GM15510 (cell line): Measurements from ENCODE around the gene VIPR2.

Experiments
- POLR2A ChIP-seq: IDR thresholded peaks from 3 replicates; pipeline ENCODE4 v1.6.1; 2011; ENCODE audit warnings: borderline replicate concordance; ENCODE audit not compliant: insufficient read length; ENCODE audit errors: extremely low read depth

Gene VIPR2

DNA sequence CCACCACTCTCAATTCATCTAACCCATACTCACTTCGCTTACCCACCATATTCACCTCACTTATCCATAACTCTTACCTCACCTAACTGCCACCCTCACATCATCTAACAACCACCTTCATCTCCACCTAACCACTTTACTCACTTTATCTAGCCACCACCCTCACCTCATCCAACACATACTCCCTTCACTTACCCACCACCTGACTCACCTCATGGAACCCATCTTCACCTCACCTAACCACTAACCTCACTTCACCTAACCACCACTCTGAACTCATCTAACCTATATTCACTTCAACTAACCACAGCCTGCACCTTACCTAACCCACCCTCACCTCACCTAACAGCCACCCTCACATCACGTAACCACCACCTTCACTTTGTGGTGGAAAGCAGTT, 84.2 kb downstream of the VIPR2 start:
- TF ChIP-seq POLR2A = no peak

DNA sequence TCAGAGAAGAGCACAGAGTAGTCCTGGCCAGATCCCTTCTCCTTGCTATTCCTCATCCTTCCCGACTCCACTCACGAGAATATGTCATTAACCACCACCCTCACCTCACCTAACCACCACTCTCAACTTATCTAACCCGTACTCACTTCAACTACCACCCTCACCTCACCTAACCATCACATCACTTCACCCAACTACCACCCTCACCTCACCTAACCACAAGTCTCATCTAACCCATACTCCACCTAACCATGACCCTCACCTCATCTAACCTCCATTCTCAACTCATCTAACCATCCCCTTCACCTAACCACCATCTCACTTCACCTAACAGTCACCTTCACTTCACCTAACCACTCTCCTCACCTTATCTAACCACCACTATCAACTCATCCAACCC, 85.0 kb downstream of the VIPR2 start:
- no peak for TF ChIP-seq POLR2A

DNA sequence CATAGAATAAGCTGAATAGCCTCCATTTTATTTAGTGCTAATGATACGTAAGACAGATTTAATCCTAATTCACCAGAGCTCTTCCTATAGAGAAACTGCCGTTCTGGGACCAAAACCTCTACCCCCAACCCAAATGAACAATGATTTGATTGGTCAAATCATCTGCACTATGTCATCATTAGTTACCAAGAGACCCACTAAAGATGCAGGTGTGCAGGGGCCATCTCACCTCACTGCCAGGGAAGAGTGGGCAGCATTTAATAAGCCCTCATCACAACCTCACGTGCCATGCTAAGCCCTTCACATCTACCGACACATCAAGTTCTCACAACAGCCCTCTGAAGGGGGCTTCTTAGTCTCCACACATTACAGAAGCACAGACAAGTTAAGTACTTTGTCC, 87.0 kb downstream of the VIPR2 start:
- no peak for TF ChIP-seq POLR2A

DNA sequence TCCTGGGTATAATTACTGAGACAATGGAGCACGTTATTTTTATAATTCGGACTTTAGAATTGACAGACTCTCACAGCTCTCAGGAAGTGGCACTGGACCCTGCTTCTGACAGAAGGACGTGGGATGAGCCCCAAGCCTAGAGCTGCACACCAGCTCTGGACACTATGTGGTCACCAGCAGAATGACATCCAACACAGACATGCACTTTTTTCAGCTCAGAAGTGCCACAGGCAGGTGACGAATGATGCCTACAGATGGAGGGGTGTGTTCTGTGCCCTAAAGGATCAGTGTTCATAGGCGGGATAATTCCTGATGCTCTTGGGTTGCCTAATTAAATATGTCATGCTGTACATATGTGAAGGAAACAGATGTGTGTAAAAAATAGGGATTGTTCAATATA, 87.9 kb downstream of the VIPR2 start:
- TF ChIP-seq POLR2A = no peak

DNA sequence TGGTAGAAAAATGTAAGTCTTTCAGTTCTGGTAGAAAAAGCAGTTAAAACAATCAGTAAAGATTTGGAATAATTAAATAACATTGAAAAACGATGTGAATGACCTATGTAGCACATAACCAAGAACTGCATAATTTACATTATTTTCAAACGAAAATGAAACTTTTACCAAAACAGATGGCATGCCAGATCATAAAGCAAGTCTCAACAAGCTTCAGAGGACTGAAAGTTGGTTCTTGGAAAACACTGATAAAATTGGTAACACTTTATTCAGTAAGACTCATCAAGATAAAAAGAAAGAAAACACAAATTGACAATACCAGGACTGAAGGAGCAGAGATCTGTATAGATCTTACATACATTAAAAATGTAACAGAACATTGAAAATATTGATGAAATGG, 92.8 kb downstream of the VIPR2 start:
- TF ChIP-seq POLR2A = no peak

DNA sequence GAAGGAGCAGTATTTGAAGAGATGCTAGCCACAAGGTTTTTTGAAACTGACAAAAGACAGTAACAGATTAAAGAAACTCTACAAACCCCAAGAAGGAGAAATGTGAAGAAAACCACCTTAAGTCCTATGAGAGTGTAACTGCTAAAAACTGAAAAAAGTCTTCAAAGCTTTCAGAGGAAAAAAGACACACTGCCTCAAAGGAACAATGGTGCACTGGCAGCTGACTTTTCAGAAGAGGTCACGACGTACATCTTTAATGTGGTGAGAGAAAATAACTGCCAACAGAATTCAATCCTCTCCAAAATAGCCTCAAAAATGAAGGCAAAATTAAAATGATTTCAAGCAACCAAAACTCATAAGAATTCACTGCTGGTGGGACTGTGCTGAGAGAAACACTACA, 94.0 kb downstream of the VIPR2 start:
- TF ChIP-seq POLR2A = no peak

DNA sequence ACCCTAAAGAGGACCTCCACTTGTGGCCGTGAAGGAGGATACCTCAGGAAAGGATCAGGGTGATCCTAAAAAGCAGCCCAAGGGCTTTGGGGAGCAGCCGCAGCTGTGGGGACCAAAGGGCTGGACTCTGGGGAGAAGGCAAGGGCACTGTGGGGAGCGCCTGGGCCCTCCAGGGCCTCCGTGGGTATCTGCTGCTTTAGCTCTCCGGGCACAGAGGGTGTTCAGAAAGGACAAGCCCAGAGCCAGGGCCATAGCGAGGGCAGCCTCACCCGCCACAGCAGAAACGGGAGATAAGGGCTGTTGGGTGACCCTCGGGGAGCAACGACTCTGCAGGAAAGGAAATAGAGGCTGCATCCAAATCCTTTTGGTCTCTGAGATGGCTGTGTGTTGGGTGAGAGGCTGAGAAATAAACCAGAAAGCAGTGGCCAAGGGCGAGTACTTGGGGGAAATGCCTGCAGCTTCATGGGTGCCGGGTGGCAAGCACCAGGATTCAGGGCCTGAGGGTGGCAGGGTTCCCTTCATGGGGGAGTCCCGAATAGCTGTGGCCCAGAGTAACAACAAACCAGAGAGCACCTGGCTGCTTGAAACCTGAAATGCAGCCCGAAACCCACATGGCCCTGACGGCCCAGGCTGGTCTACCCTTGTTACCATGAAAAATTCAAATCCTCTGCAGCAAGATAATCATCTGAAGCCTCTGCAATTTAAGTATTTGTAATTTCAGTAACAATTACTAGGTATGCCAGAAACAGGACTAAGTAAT, 95.2 kb downstream of the VIPR2 start:
- no peak for TF ChIP-seq POLR2A

DNA sequence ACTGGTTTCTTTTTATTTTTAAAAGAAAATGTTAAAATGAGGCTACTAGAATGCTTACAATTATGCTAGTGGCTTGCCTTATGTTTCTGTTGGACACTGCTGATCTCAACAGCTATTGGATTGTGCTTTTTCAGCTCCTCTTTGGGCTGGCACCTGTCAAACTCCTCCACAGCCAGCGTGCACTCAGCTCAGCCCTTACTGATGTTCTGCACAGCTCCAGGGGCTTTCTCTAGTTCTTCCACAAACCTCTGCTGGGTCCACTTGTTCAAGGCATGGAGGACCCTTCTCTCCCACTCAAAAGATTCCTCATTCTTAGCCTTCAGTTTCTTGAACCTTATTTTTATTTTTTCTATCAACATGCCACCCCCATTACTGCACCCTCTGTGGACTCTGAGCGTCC, 96.0 kb downstream of the VIPR2 start:
- TF ChIP-seq POLR2A = no peak

DNA sequence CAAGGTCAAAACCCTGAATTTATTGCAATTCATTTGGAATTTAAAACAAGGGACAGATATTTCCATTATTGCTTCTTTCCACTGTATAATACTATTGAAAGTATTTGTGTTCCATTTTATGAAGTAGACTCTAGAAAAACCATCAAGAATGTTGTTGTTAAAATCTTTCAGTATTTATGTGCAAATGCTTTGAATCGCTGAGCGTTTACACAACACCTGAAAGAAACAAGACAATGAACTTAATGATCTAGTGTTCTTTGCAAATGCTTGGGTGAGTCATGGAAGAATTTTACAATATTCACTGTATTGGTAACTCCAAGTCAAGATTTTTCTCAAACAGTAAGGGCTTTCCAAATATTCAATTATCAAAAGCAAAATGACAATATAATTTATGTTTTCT, 97.1 kb downstream of the VIPR2 start:
- no peak for TF ChIP-seq POLR2A

DNA sequence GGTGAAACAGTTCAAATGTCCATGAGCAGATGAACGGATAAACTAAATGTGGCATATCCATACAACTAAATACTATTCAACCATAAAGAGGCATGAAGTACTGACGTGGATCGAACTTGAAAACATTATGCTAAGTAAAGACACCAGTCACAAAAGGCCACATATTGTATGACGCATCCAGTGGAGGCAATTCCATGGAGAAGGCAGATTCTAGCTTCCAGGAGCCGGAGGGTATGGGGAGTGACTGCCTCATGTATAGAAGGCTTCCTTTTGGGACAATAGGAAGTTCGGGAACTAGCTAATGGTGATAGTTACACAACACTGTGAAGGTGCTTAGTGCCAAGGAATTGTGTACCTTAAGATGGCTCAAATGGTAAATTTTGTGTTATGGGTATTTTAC, 98.4 kb downstream of the VIPR2 start:
- no peak for TF ChIP-seq POLR2A

DNA sequence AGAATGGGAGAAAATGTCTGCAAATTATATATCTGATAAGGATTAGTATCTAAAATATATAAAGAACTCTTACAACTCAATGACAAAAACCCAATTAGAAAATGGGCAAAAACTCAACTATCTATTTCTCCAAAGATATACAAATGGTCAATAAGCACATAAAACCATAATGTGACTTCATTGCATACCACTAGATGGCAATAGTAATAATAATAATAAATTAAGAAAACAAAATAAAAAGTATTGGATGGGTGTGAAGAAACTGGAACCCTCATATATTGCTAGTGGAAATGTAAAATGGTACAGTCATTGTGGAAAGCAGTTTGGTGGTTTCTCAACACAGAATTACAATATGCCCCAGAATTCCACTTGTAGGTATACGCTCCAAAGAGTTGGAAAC, 98.8 kb downstream of the VIPR2 start:
- no peak for TF ChIP-seq POLR2A

DNA sequence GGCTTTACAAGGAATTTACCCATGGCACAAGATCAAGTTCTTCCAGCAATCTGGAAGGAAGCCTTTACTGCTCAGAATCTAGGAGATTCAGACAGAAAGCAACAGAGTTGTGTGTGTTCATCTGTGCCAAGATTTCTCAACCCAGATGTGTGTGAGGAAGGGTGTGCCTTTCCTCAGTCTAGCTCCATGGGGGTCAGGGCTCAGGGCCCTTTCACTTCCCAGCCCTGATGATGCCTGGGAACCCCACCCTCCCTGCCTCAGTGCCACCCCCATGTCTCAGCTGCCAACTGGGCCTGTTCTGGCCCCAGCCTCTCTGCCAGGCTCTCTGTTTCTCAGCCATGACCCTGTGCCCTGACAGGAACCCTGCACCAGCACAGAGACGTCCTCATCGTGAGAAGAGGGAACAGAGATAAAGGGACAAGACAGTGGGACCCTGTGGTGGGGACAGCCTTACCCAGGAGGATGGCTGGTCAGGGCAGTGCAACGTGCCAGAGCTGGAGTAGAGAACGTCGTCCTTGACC, 102.0 kb downstream of the VIPR2 start:
- TF ChIP-seq POLR2A = no peak

DNA sequence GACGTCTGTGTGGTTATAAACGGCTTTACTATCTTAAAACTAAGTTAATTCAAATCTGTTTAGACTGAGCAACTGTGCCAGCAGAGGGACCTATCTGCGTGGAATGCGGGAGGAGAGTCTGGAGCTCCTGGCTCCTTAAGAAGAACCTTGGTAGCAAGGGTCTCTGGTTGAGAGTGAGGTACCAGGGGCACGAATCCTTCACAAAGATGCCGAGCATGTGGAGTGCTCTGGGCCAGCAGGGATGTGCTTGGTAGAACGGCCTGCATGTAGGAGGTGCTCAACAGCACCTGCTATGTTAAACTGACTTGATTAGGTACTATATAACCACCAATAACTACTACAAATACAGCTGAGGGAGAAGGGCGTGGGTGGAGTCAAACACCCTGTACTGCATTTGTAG, 102.6 kb downstream of the VIPR2 start:
- no peak for TF ChIP-seq POLR2A

DNA sequence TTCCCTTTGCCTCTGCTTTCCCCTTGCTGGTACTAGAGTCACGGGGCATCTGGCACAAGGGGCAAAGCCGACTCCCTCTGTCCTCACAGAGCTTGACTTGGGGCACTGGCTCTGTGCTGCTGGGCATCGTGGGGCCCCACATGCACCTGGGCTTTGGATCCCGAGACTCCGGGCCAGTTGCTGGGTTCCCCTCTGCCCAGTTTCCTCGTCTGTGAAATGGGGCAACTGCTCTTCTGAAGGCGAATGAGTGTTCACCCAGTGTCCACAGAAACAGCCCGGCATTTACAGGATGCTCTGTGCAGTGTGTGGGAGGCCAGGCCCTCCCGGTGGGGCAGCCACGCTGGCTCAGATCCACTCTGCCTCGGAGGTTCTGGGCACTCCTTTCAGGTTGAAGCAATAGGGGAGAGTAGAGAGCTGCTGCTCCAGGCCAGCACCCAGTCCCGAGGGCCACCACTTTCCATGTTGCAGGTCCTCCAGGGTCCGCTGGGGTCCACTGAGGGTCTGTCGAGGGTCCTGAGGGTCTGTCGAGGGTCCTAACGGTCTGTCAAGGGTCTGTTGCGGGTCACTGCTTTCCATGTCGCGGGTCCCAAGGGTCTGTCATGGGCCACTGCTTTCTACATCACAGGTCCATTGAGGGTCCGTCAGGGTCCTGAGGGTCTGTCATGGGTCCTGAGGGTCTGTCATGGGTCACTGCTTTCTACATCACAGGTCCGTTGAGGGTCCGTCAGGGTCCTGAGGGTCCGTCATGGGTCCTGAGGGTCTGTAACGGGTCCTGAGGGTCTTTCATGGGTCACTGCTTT, 103.6 kb downstream of the VIPR2 start:
- no peak for TF ChIP-seq POLR2A

DNA sequence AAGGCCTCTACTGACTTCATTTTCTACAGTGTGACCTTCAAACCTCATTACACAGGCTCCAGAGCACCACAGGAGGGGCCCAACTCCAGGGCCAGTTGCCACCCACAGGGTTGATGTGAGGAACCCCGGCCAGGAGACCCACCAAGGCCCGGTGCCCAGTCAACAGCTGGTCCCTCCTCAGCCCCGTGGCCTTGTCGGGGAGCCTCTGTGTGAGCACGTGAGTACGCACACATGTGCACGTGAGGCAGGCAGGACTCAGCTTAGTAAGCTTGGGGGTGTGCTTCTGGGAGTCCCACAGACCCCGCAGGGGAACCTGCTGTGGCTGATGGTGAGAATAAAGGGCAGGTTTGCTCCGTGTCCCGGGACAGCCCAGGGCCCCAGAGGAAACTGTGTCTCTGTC, 104.5 kb downstream of the VIPR2 start:
- no peak for TF ChIP-seq POLR2A

DNA sequence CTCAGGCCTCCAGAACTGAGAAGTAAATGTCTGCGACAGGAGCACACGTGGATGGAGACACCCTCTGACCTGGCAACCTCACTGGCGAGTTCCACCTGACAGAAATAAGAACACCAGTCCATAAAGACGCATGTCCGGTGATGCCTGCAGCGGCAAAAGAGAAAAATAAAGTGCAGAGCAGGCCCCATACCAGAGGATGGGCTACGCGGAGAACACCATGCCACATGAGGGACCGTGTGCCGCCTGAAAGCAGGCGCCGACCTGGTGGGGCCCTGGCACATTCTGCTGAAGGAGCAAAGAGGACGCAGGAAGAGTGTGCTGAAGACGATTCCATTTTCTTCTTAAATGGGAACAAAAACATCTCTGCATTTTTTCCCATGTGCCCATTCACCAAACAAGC, 105.0 kb downstream of the VIPR2 start:
- TF ChIP-seq POLR2A = no peak

DNA sequence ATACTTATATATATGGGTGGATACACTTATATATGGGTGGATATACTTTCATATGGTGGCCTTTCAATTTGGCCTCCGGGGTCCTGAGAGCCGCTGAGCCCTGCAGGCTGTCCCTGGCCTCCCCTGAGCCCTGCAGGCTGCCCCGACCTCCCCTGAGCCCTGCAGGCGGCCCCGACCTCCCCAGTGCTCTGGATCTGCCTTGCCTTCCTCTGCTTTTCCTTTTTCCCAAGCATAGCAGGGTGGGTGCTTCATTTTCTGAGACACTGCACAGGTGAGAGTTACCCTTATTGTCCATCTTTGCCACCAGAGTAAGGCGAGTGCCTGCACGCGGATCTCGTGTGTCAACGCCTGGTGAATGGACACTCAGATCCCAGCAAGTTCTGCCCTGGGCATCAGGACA, 106.6 kb downstream of the VIPR2 start:
- no peak for TF ChIP-seq POLR2A
